Measurements from ENCODE around the gene INAVA. TPM values are rescaled to one million over a fixed set of nuclear protein-coding genes. Genes with fewer than 3 reads are reported as not detected.
A peak's percentile ranks its signal among the peaks of the same experiment; 100 is the strongest.

INAVA gene
- total RNA-seq, 3 donors from 2014 or later: 0.13 to 0.29 (median 0.22) TPM

- Mint-ChIP-seq H3K4me3 (peak overlapping the region; percentile 2), H3K9me3 (no peaks in the 10 kb centered on the region), H3K4me1 (ENCODE audit: low read depth) (peaks cover 51% of the 10 kb centered on the region), H3K36me3 (ENCODE audit: insufficient read depth) (no peaks in the 10 kb centered on the region), H3K27me3 (ENCODE audit: low read depth) (peaks cover 22% of the 10 kb centered on the region)
- DNase-seq (no peak), ATAC-seq (peak; percentile 33 to 56)
Observed at GRCh38 chr1:200869753-200870391, 24.8 kb upstream of the INAVA start.

- no peaks in the 10 kb centered on the region for H3K36me3 Mint-ChIP-seq (ENCODE audit: insufficient read depth)
- H3K4me3 Mint-ChIP-seq: peak within 1 kb of the TSS; percentile 33
- H3K4me1 Mint-ChIP-seq (ENCODE audit: low read depth): peaks cover 54% of the 10 kb centered on the region
- DNase-seq (no peak), ATAC-seq (no peak)
- peaks cover 26% of the 10 kb centered on the region for H3K27me3 Mint-ChIP-seq (ENCODE audit: low read depth)
- H3K9me3 Mint-ChIP-seq: no peaks in the 10 kb centered on the region
Observed at GRCh38 chr1:200872446-200873115, 22.1 kb upstream of the INAVA start, which contains the start of gene GPR25. TSS of gene GPR25 (plus strand) at chr1:200872981. CDS start at chr1:200873038, 57 bp downstream.

DNA sequence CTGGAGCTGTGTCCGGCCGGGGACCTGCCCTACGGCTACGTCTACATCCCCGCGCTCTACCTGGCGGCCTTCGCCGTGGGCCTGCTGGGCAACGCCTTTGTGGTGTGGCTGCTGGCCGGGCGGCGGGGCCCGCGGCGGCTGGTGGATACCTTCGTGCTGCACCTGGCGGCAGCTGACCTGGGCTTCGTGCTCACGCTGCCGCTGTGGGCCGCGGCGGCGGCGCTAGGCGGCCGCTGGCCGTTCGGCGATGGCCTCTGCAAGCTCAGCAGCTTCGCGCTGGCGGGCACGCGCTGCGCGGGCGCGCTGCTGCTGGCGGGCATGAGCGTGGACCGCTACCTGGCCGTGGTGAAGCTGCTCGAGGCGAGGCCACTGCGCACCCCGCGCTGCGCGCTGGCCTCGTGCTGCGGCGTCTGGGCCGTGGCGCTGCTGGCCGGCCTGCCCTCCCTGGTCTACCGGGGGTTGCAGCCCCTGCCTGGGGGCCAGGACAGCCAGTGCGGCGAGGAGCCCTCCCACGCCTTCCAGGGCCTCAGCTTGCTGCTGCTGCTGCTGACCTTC lies 21.5 kb upstream of the INAVA start:
- Mint-ChIP-seq H3K4me1 (ENCODE audit: low read depth) (peaks cover 59% of the 10 kb centered on the region), H3K4me3 (no peak overlapping the region), H3K36me3 (ENCODE audit: insufficient read depth) (no peaks in the 10 kb centered on the region), H3K9me3 (no peaks in the 10 kb centered on the region), H3K27me3 (ENCODE audit: low read depth) (peaks cover 26% of the 10 kb centered on the region)
- ATAC-seq: no peak
- DNase-seq: no peak

DNA sequence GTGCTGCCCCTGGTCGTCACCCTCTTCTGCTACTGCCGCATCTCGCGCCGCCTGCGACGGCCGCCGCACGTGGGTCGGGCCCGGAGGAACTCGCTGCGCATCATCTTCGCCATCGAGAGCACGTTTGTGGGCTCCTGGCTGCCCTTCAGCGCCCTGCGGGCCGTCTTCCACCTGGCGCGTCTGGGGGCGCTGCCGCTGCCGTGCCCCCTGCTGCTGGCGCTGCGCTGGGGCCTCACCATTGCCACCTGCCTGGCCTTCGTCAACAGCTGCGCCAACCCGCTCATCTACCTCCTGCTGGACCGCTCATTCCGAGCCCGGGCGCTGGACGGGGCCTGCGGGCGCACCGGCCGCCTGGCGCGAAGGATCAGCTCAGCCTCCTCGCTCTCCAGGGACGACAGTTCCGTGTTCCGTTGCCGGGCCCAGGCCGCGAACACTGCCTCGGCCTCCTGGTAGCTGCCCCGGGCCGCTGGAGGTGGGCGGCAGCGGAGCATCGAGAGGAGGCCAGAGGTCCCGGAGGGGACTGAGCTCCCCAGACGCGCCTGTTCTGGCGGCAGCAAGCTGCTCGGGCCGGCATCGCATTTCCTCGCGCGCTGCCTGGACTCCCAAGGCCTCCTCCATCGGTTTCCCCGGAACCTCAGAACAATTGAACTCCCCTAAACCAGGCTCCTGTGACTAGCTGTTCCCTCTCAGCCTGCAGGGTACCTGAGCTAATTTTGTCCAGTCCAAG lies 20.9 kb upstream of the INAVA start:
- Mint-ChIP-seq H3K4me3 (peak overlapping the region; percentile 33), H3K4me1 (ENCODE audit: low read depth) (peaks cover 65% of the 10 kb centered on the region), H3K27me3 (ENCODE audit: low read depth) (peaks cover 26% of the 10 kb centered on the region), H3K9me3 (no peaks in the 10 kb centered on the region), H3K36me3 (ENCODE audit: insufficient read depth) (no peaks in the 10 kb centered on the region)
- ATAC-seq (no peak), DNase-seq (no peak)

DNA sequence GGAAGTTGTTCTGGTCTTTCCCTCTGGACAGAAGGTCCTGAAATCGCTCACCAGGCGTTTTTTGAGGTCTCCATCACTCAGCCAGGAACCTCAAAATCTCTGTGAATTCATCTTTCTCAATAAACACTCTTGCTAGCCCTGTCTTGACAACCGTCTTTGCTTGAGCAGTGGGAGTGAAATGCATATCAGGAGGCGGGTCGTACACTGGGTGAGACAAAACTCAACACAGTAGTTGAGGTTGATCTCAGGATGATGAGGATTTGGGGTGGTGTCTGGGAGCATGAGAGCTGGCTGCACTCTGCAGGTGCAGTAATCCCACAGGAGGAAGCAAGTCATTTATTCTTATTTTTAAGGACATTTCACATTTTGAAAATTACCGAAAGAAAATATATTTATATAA lies 20.0 kb upstream of the INAVA start:
- Mint-ChIP-seq H3K4me1 (ENCODE audit: low read depth) (peaks cover 62% of the 10 kb centered on the region), H3K27me3 (ENCODE audit: low read depth) (peaks cover 26% of the 10 kb centered on the region), H3K4me3 (peak overlapping the region; percentile 56), H3K36me3 (ENCODE audit: insufficient read depth) (no peaks in the 10 kb centered on the region), H3K9me3 (no peaks in the 10 kb centered on the region)
- DNase-seq: no peak
- no peak for ATAC-seq

DNA sequence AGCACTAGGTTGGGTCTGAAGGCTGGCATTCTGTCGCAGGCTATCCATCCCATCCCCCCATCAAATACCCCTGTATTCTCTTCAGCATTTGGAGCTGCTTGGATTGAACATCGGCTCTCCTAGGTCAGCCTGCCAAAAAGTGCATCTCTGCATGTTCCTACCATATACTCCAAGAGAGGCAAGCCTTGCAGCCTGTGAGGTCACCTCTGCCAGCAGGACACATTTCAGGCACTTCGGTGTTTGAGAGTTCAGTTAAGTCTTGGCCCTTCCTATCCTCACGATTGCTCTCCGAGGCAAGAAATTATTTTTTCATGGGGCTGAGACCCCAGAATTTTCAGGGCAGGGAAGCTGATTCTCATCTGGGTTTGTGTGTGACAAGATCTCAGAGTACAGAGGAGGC lies 19.3 kb upstream of the INAVA start:
- Mint-ChIP-seq H3K4me1 (ENCODE audit: low read depth) (peaks cover 63% of the 10 kb centered on the region), H3K9me3 (no peaks in the 10 kb centered on the region), H3K36me3 (ENCODE audit: insufficient read depth) (no peaks in the 10 kb centered on the region), H3K4me3 (no peak overlapping the region), H3K27me3 (ENCODE audit: low read depth) (peaks cover 26% of the 10 kb centered on the region)
- ATAC-seq (no peak), DNase-seq (no peak)

DNA sequence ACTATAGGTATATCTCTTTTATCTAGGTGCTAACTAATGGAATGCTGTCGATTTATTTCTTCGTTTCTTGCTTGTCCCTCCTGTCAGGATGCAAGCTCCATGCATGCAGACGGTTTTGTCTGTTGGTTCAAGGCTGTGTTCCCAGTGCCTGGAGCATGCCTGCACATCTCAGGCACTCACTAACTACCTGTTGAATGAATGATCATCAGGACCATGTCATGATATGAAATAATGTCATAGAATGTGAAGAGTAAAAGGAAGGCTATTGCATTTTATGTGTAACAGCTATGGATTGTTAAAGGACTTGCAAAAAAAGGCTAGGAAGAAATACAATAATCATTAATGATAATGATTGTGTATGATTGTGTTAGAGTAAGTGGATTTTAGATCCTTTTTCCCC lies 17.7 kb upstream of the INAVA start:
- Mint-ChIP-seq H3K4me1 (ENCODE audit: low read depth) (peaks cover 57% of the 10 kb centered on the region), H3K9me3 (no peaks in the 10 kb centered on the region), H3K4me3 (no peak overlapping the region), H3K27me3 (ENCODE audit: low read depth) (peaks cover 20% of the 10 kb centered on the region), H3K36me3 (ENCODE audit: insufficient read depth) (no peaks in the 10 kb centered on the region)
- DNase-seq: no peak
- ATAC-seq: no peak

- peak overlapping the region; percentile 40 for H3K4me3 Mint-ChIP-seq
- H3K4me1 Mint-ChIP-seq (ENCODE audit: low read depth): peaks cover 56% of the 10 kb centered on the region
- no peaks in the 10 kb centered on the region for H3K9me3 Mint-ChIP-seq
- peak; percentile 47 for DNase-seq
- no peaks in the 10 kb centered on the region for H3K36me3 Mint-ChIP-seq (ENCODE audit: insufficient read depth)
- peaks cover 13% of the 10 kb centered on the region for H3K27me3 Mint-ChIP-seq (ENCODE audit: low read depth)
- ATAC-seq: peak; percentile 71 to 89
Observed at GRCh38 chr1:200877839-200878551, 16.7 kb upstream of the INAVA start.

GRCh38 chr1:200880212-200880611 lies 14.5 kb upstream of the INAVA start:
- Mint-ChIP-seq H3K4me1 (ENCODE audit: low read depth) (peaks cover 54% of the 10 kb centered on the region), H3K27me3 (ENCODE audit: low read depth) (peaks cover 3% of the 10 kb centered on the region)
- DNase-seq: no peak

DNA sequence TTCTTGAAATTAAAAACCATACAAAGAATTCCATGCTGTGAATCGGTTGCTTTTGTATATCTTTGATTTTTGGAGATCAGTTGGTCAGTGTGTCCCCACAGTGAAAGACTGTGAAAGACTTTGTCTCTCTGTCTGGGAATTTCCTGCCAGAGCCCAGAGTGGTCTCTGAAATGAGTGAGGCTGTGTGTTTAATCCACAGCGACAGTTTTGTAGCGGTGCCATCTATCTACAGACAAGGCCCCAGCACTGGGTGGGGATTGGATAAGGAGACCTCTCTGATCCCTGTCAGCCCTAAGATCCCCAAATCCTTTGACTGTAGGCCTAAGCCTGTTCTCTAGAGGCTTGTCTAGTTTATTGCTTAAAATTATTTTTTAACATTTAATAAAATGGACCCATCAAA lies 11.6 kb upstream of the INAVA start:
- DNase-seq (no peak), ATAC-seq (no peak)
- H3K9me3 Mint-ChIP-seq: no peaks in the 10 kb centered on the region
- no peak overlapping the region for H3K4me3 Mint-ChIP-seq
- H3K27me3 Mint-ChIP-seq (ENCODE audit: low read depth): no peaks in the 10 kb centered on the region
- no peaks in the 10 kb centered on the region for H3K36me3 Mint-ChIP-seq (ENCODE audit: insufficient read depth)
- peaks cover 53% of the 10 kb centered on the region for H3K4me1 Mint-ChIP-seq (ENCODE audit: low read depth)

More at GRCh38 chr1:200880212-200880611, 14.5 kb upstream of the INAVA start:
- Mint-ChIP-seq H3K36me3 (ENCODE audit: insufficient read depth) (no peaks in the 10 kb centered on the region), H3K4me3 (no peak overlapping the region), H3K9me3 (no peaks in the 10 kb centered on the region)
- ATAC-seq: peak; percentile 65 to 79

GRCh38 chr1:200885623-200886402 lies 8.9 kb upstream of the INAVA start:
- DNase-seq (no peak), ATAC-seq (no peak)
- H3K36me3 Mint-ChIP-seq (ENCODE audit: insufficient read depth): no peaks in the 10 kb centered on the region
- no peaks in the 10 kb centered on the region for H3K27me3 Mint-ChIP-seq (ENCODE audit: low read depth)
- H3K4me3 Mint-ChIP-seq: no peak overlapping the region
- peaks cover 63% of the 10 kb centered on the region for H3K4me1 Mint-ChIP-seq (ENCODE audit: low read depth)
- H3K9me3 Mint-ChIP-seq: no peaks in the 10 kb centered on the region

- ATAC-seq: no peak
- Mint-ChIP-seq H3K36me3 (ENCODE audit: insufficient read depth) (no peaks in the 10 kb centered on the region), H3K4me3 (peak overlapping the region; percentile 59), H3K27me3 (ENCODE audit: low read depth) (peaks cover 4% of the 10 kb centered on the region), H3K9me3 (no peaks in the 10 kb centered on the region), H3K4me1 (ENCODE audit: low read depth) (peaks cover 61% of the 10 kb centered on the region)
- no peak for DNase-seq
Observed at GRCh38 chr1:200886594-200886993, 8.1 kb upstream of the INAVA start.

DNA sequence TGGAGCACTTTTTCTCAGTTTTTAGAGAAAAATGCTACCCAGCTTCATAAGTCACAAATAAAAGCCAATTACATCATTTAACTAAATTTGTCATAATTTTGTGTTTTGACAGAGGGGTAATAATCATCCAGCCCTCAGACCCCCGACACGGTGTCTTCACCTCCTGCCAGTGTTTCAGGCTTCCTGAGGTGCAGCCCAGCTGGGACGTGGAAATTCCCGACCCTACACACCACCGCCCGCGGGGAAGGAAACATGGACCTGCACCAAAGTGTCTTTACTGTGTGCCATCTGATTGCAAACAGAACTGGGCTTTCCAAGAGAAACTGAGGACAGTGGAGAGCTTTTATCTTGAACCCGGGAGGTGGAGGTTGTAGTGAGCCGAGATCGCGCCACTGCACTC lies 7.7 kb upstream of the INAVA start:
- H3K36me3 Mint-ChIP-seq (ENCODE audit: insufficient read depth): no peaks in the 10 kb centered on the region
- no peak for DNase-seq
- H3K9me3 Mint-ChIP-seq: no peaks in the 10 kb centered on the region
- peaks cover 62% of the 10 kb centered on the region for H3K4me1 Mint-ChIP-seq (ENCODE audit: low read depth)
- H3K4me3 Mint-ChIP-seq: peak overlapping the region; percentile 59
- no peak for ATAC-seq
- peaks cover 8% of the 10 kb centered on the region for H3K27me3 Mint-ChIP-seq (ENCODE audit: low read depth)
